ENCODE measurements around the gene LCN15.
"Not testable (repeated sequence)": the region's sequence is repeated elsewhere in the genome, so short reads cannot be mapped to it uniquely, and the experiment has no call there.

Gene LCN15

GRCh38 chr9:136771907-136772415 is 7.6 kb upstream of the LCN15 start:
- Histone ChIP-seq H3K4me1 (ENCODE audit: control insufficient read depth, insufficient read depth, low read length) (no peaks in the 10 kb centered on the region), H3K9me3 (ENCODE audit: control insufficient read depth, insufficient read depth, low read length) (peaks cover 4% of the 10 kb centered on the region; the same call in 1 of the 2 replicates), H3K4me3 (ENCODE audit: low read depth, low read length) (no peak overlapping the region), H3K27me3 (ENCODE audit: control insufficient read depth, insufficient read depth, low read length) (no peaks in the 10 kb centered on the region), H3K9ac (ENCODE audit: low read depth, low read length) (no peak overlapping the region), H3K27ac (ENCODE audit: low read depth, low read length) (no peak overlapping the region), H3K36me3 (ENCODE audit: control insufficient read depth, insufficient read depth, low read length) (no peaks in the 10 kb centered on the region)

- Histone ChIP-seq H3K27me3 (ENCODE audit: control insufficient read depth, insufficient read depth, low read length) (no peaks in the 10 kb centered on the region), H3K9ac (ENCODE audit: low read depth, low read length) (no peak overlapping the region), H3K36me3 (ENCODE audit: control insufficient read depth, insufficient read depth, low read length) (no peaks in the 10 kb centered on the region), H3K4me3 (ENCODE audit: low read depth, low read length) (peak overlapping the region; percentile 49; the same call in 1 of the 2 replicates), H3K27ac (ENCODE audit: low read depth, low read length) (no peak overlapping the region), H3K4me1 (ENCODE audit: control insufficient read depth, insufficient read depth, low read length) (no peaks in the 10 kb centered on the region), H3K9me3 (ENCODE audit: control insufficient read depth, insufficient read depth, low read length) (peaks cover 4% of the 10 kb centered on the region; the same call in 1 of the 2 replicates)
Observed at GRCh38 chr9:136769710-136770191, 5.4 kb upstream of the LCN15 start.

GRCh38 chr9:136766410-136767120 is 2.2 kb upstream of the LCN15 start:
- H3K9ac ChIP-seq (ENCODE audit: low read depth, low read length); H3K9me3 ChIP-seq (ENCODE audit: control insufficient read depth, insufficient read depth, low read length); H3K27ac ChIP-seq (ENCODE audit: low read depth, low read length); H3K4me1 ChIP-seq (ENCODE audit: control insufficient read depth, insufficient read depth, low read length); H3K4me3 ChIP-seq (ENCODE audit: low read depth, low read length); H3K36me3 ChIP-seq (ENCODE audit: control insufficient read depth, insufficient read depth, low read length); H3K27me3 ChIP-seq (ENCODE audit: control insufficient read depth, insufficient read depth, low read length): not testable (repeated sequence)

- H3K9me3 ChIP-seq (ENCODE audit: control insufficient read depth, insufficient read depth, low read length); H3K4me1 ChIP-seq (ENCODE audit: control insufficient read depth, insufficient read depth, low read length); H3K27ac ChIP-seq (ENCODE audit: low read depth, low read length); H3K9ac ChIP-seq (ENCODE audit: low read depth, low read length); H3K36me3 ChIP-seq (ENCODE audit: control insufficient read depth, insufficient read depth, low read length); H3K27me3 ChIP-seq (ENCODE audit: control insufficient read depth, insufficient read depth, low read length); H3K4me3 ChIP-seq (ENCODE audit: low read depth, low read length): not testable (repeated sequence)
Observed at GRCh38 chr9:136765745-136766409, 1.6 kb upstream of the LCN15 start.

GRCh38 chr9:136765041-136765440 is 723 bp upstream of the LCN15 start:
- Histone ChIP-seq H3K27me3 (ENCODE audit: control insufficient read depth, insufficient read depth, low read length) (no peaks in the 10 kb centered on the region), H3K4me3 (ENCODE audit: low read depth, low read length) (no peak overlapping the region), H3K27ac (ENCODE audit: low read depth, low read length) (no peak overlapping the region), H3K4me1 (ENCODE audit: control insufficient read depth, insufficient read depth, low read length) (no peaks in the 10 kb centered on the region; the same call in 1 of the 2 replicates), H3K36me3 (ENCODE audit: control insufficient read depth, insufficient read depth, low read length) (no peaks in the 10 kb centered on the region), H3K9me3 (ENCODE audit: control insufficient read depth, insufficient read depth, low read length) (no peaks in the 10 kb centered on the region), H3K9ac (ENCODE audit: low read depth, low read length) (no peak overlapping the region)

GRCh38 chr9:136763649-136764035 is 676 bp downstream of the LCN15 start:
- Histone ChIP-seq H3K36me3 (ENCODE audit: control insufficient read depth, insufficient read depth, low read length) (no peaks in the 10 kb centered on the region), H3K4me3 (ENCODE audit: low read depth, low read length) (peak overlapping the region; percentile 37; the same call in 1 of the 2 replicates), H3K9me3 (ENCODE audit: control insufficient read depth, insufficient read depth, low read length) (no peaks in the 10 kb centered on the region), H3K4me1 (ENCODE audit: control insufficient read depth, insufficient read depth, low read length) (no peaks in the 10 kb centered on the region; the same call in 1 of the 2 replicates), H3K9ac (ENCODE audit: low read depth, low read length) (no peak overlapping the region), H3K27ac (ENCODE audit: low read depth, low read length) (no peak overlapping the region), H3K27me3 (ENCODE audit: control insufficient read depth, insufficient read depth, low read length) (no peaks in the 10 kb centered on the region)

- Histone ChIP-seq H3K4me3 (ENCODE audit: low read depth, low read length) (peak overlapping the region; percentile 37), H3K27ac (ENCODE audit: low read depth, low read length) (no peak overlapping the region), H3K4me1 (ENCODE audit: control insufficient read depth, insufficient read depth, low read length) (no peaks in the 10 kb centered on the region; the same call in 1 of the 2 replicates), H3K36me3 (ENCODE audit: control insufficient read depth, insufficient read depth, low read length) (no peaks in the 10 kb centered on the region), H3K9me3 (ENCODE audit: control insufficient read depth, insufficient read depth, low read length) (no peaks in the 10 kb centered on the region), H3K27me3 (ENCODE audit: control insufficient read depth, insufficient read depth, low read length) (no peaks in the 10 kb centered on the region), H3K9ac (ENCODE audit: low read depth, low read length) (no peak overlapping the region)
Observed at GRCh38 chr9:136762915-136763648, 1.2 kb downstream of the LCN15 start.

GRCh38 chr9:136762221-136762691 is 2.1 kb downstream of the LCN15 start:
- Histone ChIP-seq H3K27ac (ENCODE audit: low read depth, low read length) (no peak overlapping the region), H3K9me3 (ENCODE audit: control insufficient read depth, insufficient read depth, low read length) (no peaks in the 10 kb centered on the region), H3K4me3 (ENCODE audit: low read depth, low read length) (no peak overlapping the region), H3K9ac (ENCODE audit: low read depth, low read length) (no peak overlapping the region), H3K4me1 (ENCODE audit: control insufficient read depth, insufficient read depth, low read length) (no peaks in the 10 kb centered on the region; the same call in 1 of the 2 replicates), H3K36me3 (ENCODE audit: control insufficient read depth, insufficient read depth, low read length) (no peaks in the 10 kb centered on the region), H3K27me3 (ENCODE audit: control insufficient read depth, insufficient read depth, low read length) (no peaks in the 10 kb centered on the region)

GRCh38 chr9:136761545-136761981 is 2.8 kb downstream of the LCN15 start:
- no peaks in the 10 kb centered on the region for H3K27me3 ChIP-seq (ENCODE audit: control insufficient read depth, insufficient read depth, low read length)
- H3K9ac ChIP-seq (ENCODE audit: low read depth, low read length), result no peak overlapping the region
- no peaks in the 10 kb centered on the region; the same call in 1 of the 2 replicates for H3K4me1 ChIP-seq (ENCODE audit: control insufficient read depth, insufficient read depth, low read length)
- no peaks in the 10 kb centered on the region for H3K36me3 ChIP-seq (ENCODE audit: control insufficient read depth, insufficient read depth, low read length)
- H3K9me3 ChIP-seq (ENCODE audit: control insufficient read depth, insufficient read depth, low read length), result no peaks in the 10 kb centered on the region
- H3K4me3 ChIP-seq (ENCODE audit: low read depth, low read length), result no peak overlapping the region
- no peak overlapping the region for H3K27ac ChIP-seq (ENCODE audit: low read depth, low read length)

GRCh38 chr9:136760834-136761544 is 3.3 kb downstream of the LCN15 start:
- H3K9ac ChIP-seq (ENCODE audit: low read depth, low read length); H3K36me3 ChIP-seq (ENCODE audit: control insufficient read depth, insufficient read depth, low read length); H3K4me3 ChIP-seq (ENCODE audit: low read depth, low read length); H3K27me3 ChIP-seq (ENCODE audit: control insufficient read depth, insufficient read depth, low read length); H3K4me1 ChIP-seq (ENCODE audit: control insufficient read depth, insufficient read depth, low read length); H3K27ac ChIP-seq (ENCODE audit: low read depth, low read length); H3K9me3 ChIP-seq (ENCODE audit: control insufficient read depth, insufficient read depth, low read length): not testable (repeated sequence)
